Endothelial cell of umbilical vein (primary cell): ENCODE results near the gene DLD. TPM values are rescaled to one million over a fixed set of nuclear protein-coding genes. Genes with fewer than 3 reads are reported as not detected.

ENCODE experiments used
- BruUV-seq: library from RNA; stranded (reverse); fragments of 400-500 nt; replicated peaks from 2 replicates; lab custom pipeline; 2021; lab: Mats Ljungman, UMichigan
- CTCF ChIA-PET: fragments of 300-600, 350-600 bp; sonication (Branson Sonifier 250); formaldehyde crosslinking; loops from one replicate; lab custom pipeline; 2021; ENCODE audit warnings: antibody characterized with exemption, inconsistent platforms; lab: Charles Lee
- POLR2A ChIA-PET: fragments of 300-600, 350-600 bp; sonication (Branson Sonifier 250); formaldehyde crosslinking; loops from one replicate; lab custom pipeline; 2021; ENCODE audit warnings: antibody characterized with exemption, inconsistent platforms; lab: Charles Lee
- DNase-seq: peaks from one replicate; pipeline ENCODE4 v3.0.0-alpha.2; 2011; ENCODE audit warnings: low read depth, low spot score
- FAIRE-seq: peaks from 2 replicates; lab custom pipeline; 2011; peaks lifted over from hg19 to GRCh38; lab: Jason Lieb, UNC
- H2AFZ ChIP-seq: 2 replicates; pipeline ENCODE4 v1.6.0; 2012; ENCODE audit warnings: low read depth, low read length, control low read depth, inconsistent platforms
- H3K27ac ChIP-seq: 2 replicates; pipeline ENCODE4 v1.5.1; 2011; ENCODE audit warnings: low read depth, mild to moderate bottlenecking, control low read depth, low read length, moderate library complexity; ENCODE audit not compliant: insufficient read depth
- H3K27me3 ChIP-seq, 2 experiments: 2 replicates each; pipeline versions ENCODE4 v1.6.0 to v1.6.1; 2011; ENCODE audit warnings: low read length in 2 of 2, mixed read lengths in 1 of 2; ENCODE audit not compliant: control insufficient read depth in 2 of 2, insufficient read depth in 2 of 2
- H3K36me3 ChIP-seq, 2 experiments: 2 replicates in 1 of 2; 3 replicates in 1 of 2; pipeline ENCODE4 v1.5.1; 2011; ENCODE audit warnings: low read length in 2 of 2, mild to moderate bottlenecking in 1 of 2, moderate library complexity in 1 of 2; ENCODE audit not compliant: control insufficient read depth in 2 of 2, insufficient read depth in 2 of 2; ENCODE audit errors: extremely low read depth in 1 of 2
- H3K4me1 ChIP-seq: 3 replicates; pipeline ENCODE4 v1.5.1; 2011; ENCODE audit warnings: mild to moderate bottlenecking, low read length; ENCODE audit not compliant: control insufficient read depth, insufficient read depth; ENCODE audit errors: extremely low read depth
- H3K4me2 ChIP-seq: 2 replicates; pipeline ENCODE4 v1.6.1; 2011; ENCODE audit warnings: low read length, control low read depth, mixed read lengths; ENCODE audit not compliant: insufficient read depth
- H3K4me3 ChIP-seq, 3 experiments: fragments of 200-600 bp in 1 of 3; sonication (generic), shearing (Covaris generic) in 1 of 3; replicated peaks in 1 of 3; 2 replicates each; pipeline ENCODE4 v1.5.1; 2011 to 2016; ENCODE audit warnings: control low read depth in 3 of 3, low read length in 3 of 3, mild to moderate bottlenecking in 2 of 3, inconsistent platforms in 1 of 3, low read depth in 1 of 3, moderate library complexity in 1 of 3; ENCODE audit not compliant: insufficient read depth in 1 of 3
- H3K79me2 ChIP-seq: 2 replicates; pipeline ENCODE4 v1.6.0; 2012; ENCODE audit warnings: low read length, inconsistent platforms; ENCODE audit not compliant: control insufficient read depth, insufficient read depth
- H3K9ac ChIP-seq: replicated peaks from 2 replicates; pipeline ENCODE3; 2011; ENCODE audit warnings: low read length, control low read depth; ENCODE audit not compliant: insufficient read depth; ENCODE audit errors: extremely low read depth
- H3K9me1 ChIP-seq: replicated peaks from 3 replicates; pipeline ENCODE4 v1.6.0; 2011; ENCODE audit warnings: mild to moderate bottlenecking, low read length; ENCODE audit not compliant: control insufficient read depth, insufficient read depth; ENCODE audit errors: extremely low read depth
- H3K9me3 ChIP-seq: replicated peaks from 2 replicates; pipeline ENCODE4 v1.5.1; 2012; ENCODE audit warnings: low read length, inconsistent platforms; ENCODE audit not compliant: control insufficient read depth, insufficient read depth
- H4K20me1 ChIP-seq: replicated peaks from 2 replicates; pipeline ENCODE3; 2011; ENCODE audit warnings: mild to moderate bottlenecking, low read length; ENCODE audit not compliant: control insufficient read depth, insufficient read depth; ENCODE audit errors: extremely low read depth
- EZH2 ChIP-seq: IDR thresholded peaks from 2 replicates; pipeline ENCODE4 v1.6.1; 2012; ENCODE audit warnings: borderline replicate concordance, low read depth, mild to moderate bottlenecking, moderate library complexity, low read length, inconsistent platforms; ENCODE audit not compliant: severe bottlenecking
- FOS ChIP-seq: IDR thresholded peaks from 2 replicates; pipeline ENCODE4 v1.6.1; 2011; ENCODE audit warnings: mild to moderate bottlenecking, low read length, moderate library complexity, borderline replicate concordance; ENCODE audit not compliant: insufficient read depth
- GATA2 ChIP-seq: IDR thresholded peaks from 2 replicates; pipeline ENCODE4 v1.7.0; 2011; ENCODE audit warnings: low read depth, mild to moderate bottlenecking, moderate library complexity, mixed read lengths, low read length; ENCODE audit not compliant: insufficient read length, insufficient read depth
- JUN ChIP-seq: IDR thresholded peaks from 2 replicates; pipeline ENCODE4 v1.6.1; 2011; ENCODE audit warnings: borderline replicate concordance, low read depth; ENCODE audit not compliant: insufficient read length, insufficient read depth
- MYC ChIP-seq: IDR thresholded peaks from one replicate; pipeline ENCODE4 v1.6.1; 2011; ENCODE audit warnings: mild to moderate bottlenecking, low read depth, low read length
- POLR2A ChIP-seq: IDR thresholded peaks from 2 replicates; pipeline ENCODE4 v1.6.1; 2012; ENCODE audit warnings: low read depth, mild to moderate bottlenecking, control low read depth, low read length
- POLR2AphosphoS5 ChIP-seq: IDR thresholded peaks from 2 replicates; pipeline ENCODE4 v1.6.1; 2012; ENCODE audit warnings: low read depth, mild to moderate bottlenecking, control low read depth, low read length, moderate library complexity; ENCODE audit not compliant: insufficient read depth
- dilution Hi-C: fragments of 300-500 bp; cut with MboI; formaldehyde crosslinking; loops from one replicate; pipeline ENCODE4 v1.15.0; 2019; ENCODE audit warnings: low sequenced_read_pairs; ENCODE audit not compliant: extremely low pct_ligation_motif_present
- intact Hi-C: fragments of 100-400 bp; cut with micrococcal nuclease; formaldehyde crosslinking; loops from one replicate; pipeline ENCODE4 v1.10.0; 2022
- polyA plus RNA-seq, 4 experiments: library from polyadenylated mRNA; depleted of rRNA in 3 of 4; stranded (reverse) in 3 of 4; unstranded in 1 of 4; fragments of >200 nt; gene quantifications; 2 replicates each; pipeline versions ENCODE4 v1.2.1 to v1.2.3, GENCODE V29; 2011 to 2012; ENCODE audit warnings: missing spikeins in 1 of 4
- total RNA-seq: library from RNA; stranded (reverse); gene quantifications from 2 replicates; pipeline ENCODE4 v1.2.3, GENCODE V29; 2021
- TF ChIP-seq, protein P1 (sequence below): IDR thresholded peaks from 2 replicates; pipeline ENCODE4 v1.6.1; 2011; ENCODE audit not compliant: insufficient read depth, insufficient read length
- TF ChIP-seq, protein P2 (sequence below), 2 donors: IDR thresholded peaks; 1 replicate in 1 of 2; 2 replicates in 1 of 2; pipeline ENCODE4 v1.5.1; 2011; ENCODE audit warnings: low read length in 2 of 2, mild to moderate bottlenecking in 2 of 2, moderate library complexity in 2 of 2, control low read depth in 1 of 2, inconsistent platforms in 1 of 2, low read depth in 1 of 2; ENCODE audit not compliant: insufficient read depth in 1 of 2; ENCODE audit errors: extremely low read depth in 1 of 2

The DLD gene
- total and polyA plus RNA-seq, 2 donors (not counting 3 experiments of a cell fraction or from before 2014, with no cell fraction given) = 61.7 to 95.0 TPM

DNA sequence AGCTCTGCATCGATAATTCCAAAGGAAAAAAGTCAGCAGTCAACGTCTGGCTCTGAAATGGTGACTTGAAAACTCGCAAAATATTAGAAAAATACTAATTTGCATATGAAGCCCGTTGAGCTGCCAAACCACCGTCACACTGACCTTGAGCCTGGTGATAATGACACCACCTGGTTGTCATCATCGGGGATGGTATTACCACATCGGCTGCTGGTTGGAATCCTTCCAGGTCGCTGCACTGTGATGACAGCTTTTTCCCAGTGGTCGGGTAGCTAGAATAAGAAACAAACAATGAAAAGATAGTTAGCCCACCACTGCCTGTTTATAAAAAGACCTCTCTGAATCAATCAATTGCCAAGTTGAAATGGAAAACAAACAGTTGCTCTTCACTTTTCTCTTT, 70.4 kb downstream of the DLD start:
- dilution Hi-C loops = no loop called here
- CTCF ChIA-PET = interaction anchor here (0.7 to 1.5 kb wide), 3 partner anchors 12 to 55 kb away, joined by 3 to 7 read pairs (median 3); no protein-coding TSS in a partner anchor

DNA sequence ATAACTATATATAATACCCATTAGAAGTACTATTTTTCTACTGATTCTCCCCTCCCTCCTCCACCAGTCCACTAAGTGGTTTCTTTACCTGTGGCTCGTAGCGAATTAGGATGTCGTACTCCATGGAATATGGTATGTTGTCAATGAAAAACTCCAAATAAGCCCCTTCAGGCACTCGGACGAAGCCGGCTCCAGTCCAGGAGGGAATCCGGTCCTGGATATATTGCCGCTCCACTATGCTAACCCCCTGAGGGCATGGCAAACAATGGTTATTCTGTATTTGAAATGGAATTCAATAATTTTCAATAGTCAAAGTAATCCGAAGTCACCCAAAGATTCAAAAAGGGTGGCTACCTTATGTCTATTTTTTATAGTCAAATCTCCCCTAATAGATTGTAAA, 71.8 kb downstream of the DLD start:
- ChIA-PET POLR2A (no interaction called here), CTCF (no interaction called here)
- no peak overlapping the region for H3K9ac ChIP-seq
- H2AFZ ChIP-seq = no peak overlapping the region
- dilution Hi-C loops (no loop called here), intact Hi-C loops (no loop called here)
- TF ChIP-seq JUN (no peak), GATA2 (no peak), MYC (no peak), EZH2 (no peak), FOS (no peak), POLR2A (no peak), POLR2AphosphoS5 (no peak)
- TF ChIP-seq, protein P1, sequence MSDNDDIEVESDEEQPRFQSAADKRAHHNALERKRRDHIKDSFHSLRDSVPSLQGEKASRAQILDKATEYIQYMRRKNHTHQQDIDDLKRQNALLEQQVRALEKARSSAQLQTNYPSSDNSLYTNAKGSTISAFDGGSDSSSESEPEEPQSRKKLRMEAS = no peak
- TF ChIP-seq, protein P2, sequence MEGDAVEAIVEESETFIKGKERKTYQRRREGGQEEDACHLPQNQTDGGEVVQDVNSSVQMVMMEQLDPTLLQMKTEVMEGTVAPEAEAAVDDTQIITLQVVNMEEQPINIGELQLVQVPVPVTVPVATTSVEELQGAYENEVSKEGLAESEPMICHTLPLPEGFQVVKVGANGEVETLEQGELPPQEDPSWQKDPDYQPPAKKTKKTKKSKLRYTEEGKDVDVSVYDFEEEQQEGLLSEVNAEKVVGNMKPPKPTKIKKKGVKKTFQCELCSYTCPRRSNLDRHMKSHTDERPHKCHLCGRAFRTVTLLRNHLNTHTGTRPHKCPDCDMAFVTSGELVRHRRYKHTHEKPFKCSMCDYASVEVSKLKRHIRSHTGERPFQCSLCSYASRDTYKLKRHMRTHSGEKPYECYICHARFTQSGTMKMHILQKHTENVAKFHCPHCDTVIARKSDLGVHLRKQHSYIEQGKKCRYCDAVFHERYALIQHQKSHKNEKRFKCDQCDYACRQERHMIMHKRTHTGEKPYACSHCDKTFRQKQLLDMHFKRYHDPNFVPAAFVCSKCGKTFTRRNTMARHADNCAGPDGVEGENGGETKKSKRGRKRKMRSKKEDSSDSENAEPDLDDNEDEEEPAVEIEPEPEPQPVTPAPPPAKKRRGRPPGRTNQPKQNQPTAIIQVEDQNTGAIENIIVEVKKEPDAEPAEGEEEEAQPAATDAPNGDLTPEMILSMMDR (IDR thresholded peaks at IDR 0.05; ENCODE audit: extremely low read depth in 1 of 2, insufficient read depth in 1 of 2, low read depth in 1 of 2, low read length in 2 of 2) = no peak
- DNase-seq = no peak
- no peak overlapping the region for H3K4me2 ChIP-seq
- peaks cover 57% of the 10 kb centered on the region for H3K79me2 ChIP-seq
- H3K4me1 ChIP-seq = peaks cover 2% of the 10 kb centered on the region
- H3K9me1 ChIP-seq = no peaks in the 10 kb centered on the region
- no peak overlapping the region for H3K4me3 ChIP-seq
- H3K36me3 ChIP-seq = peaks cover 73 to 77% of the 10 kb centered on the region in 2 experiments
- no TSS peak for BruUV-seq
- H3K27me3 ChIP-seq = no peaks in the 10 kb centered on the region
- no peaks in the 10 kb centered on the region for H3K9me3 ChIP-seq
- H4K20me1 ChIP-seq = peaks cover 4% of the 10 kb centered on the region
- no peak overlapping the region for H3K27ac ChIP-seq
- FAIRE-seq = no peak

More for the DNA sequence above, 70.4 kb downstream of the DLD start:
- Histone ChIP-seq H2AFZ (no peak overlapping the region), H3K4me2 (no peak overlapping the region), H3K9ac (no peak overlapping the region), H4K20me1 (no peaks in the 10 kb centered on the region), H3K79me2 (peaks cover 48% of the 10 kb centered on the region), H3K36me3 (peaks cover 71 to 72% of the 10 kb centered on the region in 2 experiments), H3K4me3 (no peak overlapping the region), H3K4me1 (no peaks in the 10 kb centered on the region), H3K27ac (no peak overlapping the region), H3K27me3 (no peaks in the 10 kb centered on the region), H3K9me1 (no peaks in the 10 kb centered on the region), H3K9me3 (no peaks in the 10 kb centered on the region)
- FAIRE-seq = no peak
- intact Hi-C loops = no loop called here
- no peak for DNase-seq
- POLR2A ChIA-PET = no interaction called here
- TF ChIP-seq MYC (no peak), POLR2AphosphoS5 (peak; percentile 28), POLR2A (peak; percentile 28)
- TF ChIP-seq, protein P1 = no peak
- BruUV-seq = no TSS peak
